Measurements from ENCODE around the gene PNLIPRP3. TPM values are rescaled to one million over a fixed set of nuclear protein-coding genes. Genes with fewer than 3 reads are reported as not detected.

The PNLIPRP3 gene
- total and polyA plus RNA-seq, 10 of the 15 experiments (the other 5 are each of a cell fraction or from before 2014, with no cell fraction given), result 0.03 TPM; not detected in 9

GRCh38 chr10:116382290-116382689 is 45.4 kb upstream of the PNLIPRP3 start:
- DNase-seq (ENCODE audit: low read depth, low spot score), result no peak
- ChIA-PET POLR2A (no interaction called here), SMC1A (ENCODE audit: uncharacterized antibody, unreplicated experiment) (no interaction called here), CTCF (no interaction called here), RAD21 (ENCODE audit: unreplicated experiment) (no interaction called here)
- no peak for ATAC-seq
- no peaks in the 10 kb centered on the region for H3K79me2 ChIP-seq (ENCODE audit: control insufficient read depth, insufficient read depth, low read length)
- H3K36me3 ChIP-seq (ENCODE audit: control insufficient read depth in 2 of 2, insufficient read depth in 2 of 2, low read length in 1 of 2), result no peaks in the 10 kb centered on the region
- H3K9me3 ChIP-seq (replicated peaks; ENCODE audit: control insufficient read depth, insufficient read depth, low read length), result no peaks in the 10 kb centered on the region
- H2AFZ ChIP-seq (ENCODE audit: control insufficient read depth, low read depth, low read length), result no peak overlapping the region
- H3K27ac ChIP-seq (ENCODE audit: control insufficient read depth, insufficient read depth), result no peak overlapping the region
- no peak for FAIRE-seq
- H3K4me2 ChIP-seq (ENCODE audit: control insufficient read depth, insufficient read depth), result no peak overlapping the region
- no peaks in the 10 kb centered on the region for H3K4me1 ChIP-seq (ENCODE audit: control insufficient read depth, insufficient read depth, low read length)
- intact Hi-C loops (cut with micrococcal nuclease; ENCODE audit: unreplicated experiment) (no loop called here), in situ Hi-C loops (cut with MboI) (no loop called here)
- H4K20me1 ChIP-seq (ENCODE audit: control insufficient read depth, insufficient read depth), result no peaks in the 10 kb centered on the region
- no peak overlapping the region for H3K9ac ChIP-seq (ENCODE audit: control insufficient read depth, insufficient read depth, low read length)
- TF ChIP-seq KDM1A (IDR thresholded peaks at IDR 0.05; ENCODE audit: borderline replicate concordance), result no peak
- TF ChIP-seq ZNF207 (IDR thresholded peaks at IDR 0.05; ENCODE audit: borderline replicate concordance), result no peak
- TF ChIP-seq SMAD5 (IDR thresholded peaks at IDR 0.05; ENCODE audit: low read depth), result no peak
- no peak for TF ChIP-seq STAT1 (conservative IDR thresholded peaks at IDR 0.05)
- no peak for TF ChIP-seq KAT2A (conservative IDR thresholded peaks at IDR 0.05; ENCODE audit: control insufficient read depth, low read depth, low read length)
- TF ChIP-seq PRDM15 (CRISPR knock-in tag; IDR thresholded peaks at IDR 0.05), result no peak
- TF ChIP-seq SRF (IDR thresholded peaks at IDR 0.05; ENCODE audit: low read depth in 2 of 2, low read length in 2 of 2), result no peak
- TF ChIP-seq, protein P1, sequence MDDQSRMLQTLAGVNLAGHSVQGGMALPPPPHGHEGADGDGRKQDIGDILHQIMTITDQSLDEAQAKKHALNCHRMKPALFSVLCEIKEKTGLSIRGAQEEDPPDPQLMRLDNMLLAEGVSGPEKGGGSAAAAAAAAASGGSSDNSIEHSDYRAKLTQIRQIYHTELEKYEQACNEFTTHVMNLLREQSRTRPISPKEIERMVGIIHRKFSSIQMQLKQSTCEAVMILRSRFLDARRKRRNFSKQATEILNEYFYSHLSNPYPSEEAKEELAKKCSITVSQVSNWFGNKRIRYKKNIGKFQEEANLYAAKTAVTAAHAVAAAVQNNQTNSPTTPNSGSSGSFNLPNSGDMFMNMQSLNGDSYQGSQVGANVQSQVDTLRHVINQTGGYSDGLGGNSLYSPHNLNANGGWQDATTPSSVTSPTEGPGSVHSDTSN (IDR thresholded peaks at IDR 0.05; ENCODE audit: insufficient replicate concordance, low read depth, low read length), result no peak
- no peak for TF ChIP-seq TARDBP (IDR thresholded peaks at IDR 0.05; ENCODE audit: borderline replicate concordance)
- TF ChIP-seq, protein P2, sequence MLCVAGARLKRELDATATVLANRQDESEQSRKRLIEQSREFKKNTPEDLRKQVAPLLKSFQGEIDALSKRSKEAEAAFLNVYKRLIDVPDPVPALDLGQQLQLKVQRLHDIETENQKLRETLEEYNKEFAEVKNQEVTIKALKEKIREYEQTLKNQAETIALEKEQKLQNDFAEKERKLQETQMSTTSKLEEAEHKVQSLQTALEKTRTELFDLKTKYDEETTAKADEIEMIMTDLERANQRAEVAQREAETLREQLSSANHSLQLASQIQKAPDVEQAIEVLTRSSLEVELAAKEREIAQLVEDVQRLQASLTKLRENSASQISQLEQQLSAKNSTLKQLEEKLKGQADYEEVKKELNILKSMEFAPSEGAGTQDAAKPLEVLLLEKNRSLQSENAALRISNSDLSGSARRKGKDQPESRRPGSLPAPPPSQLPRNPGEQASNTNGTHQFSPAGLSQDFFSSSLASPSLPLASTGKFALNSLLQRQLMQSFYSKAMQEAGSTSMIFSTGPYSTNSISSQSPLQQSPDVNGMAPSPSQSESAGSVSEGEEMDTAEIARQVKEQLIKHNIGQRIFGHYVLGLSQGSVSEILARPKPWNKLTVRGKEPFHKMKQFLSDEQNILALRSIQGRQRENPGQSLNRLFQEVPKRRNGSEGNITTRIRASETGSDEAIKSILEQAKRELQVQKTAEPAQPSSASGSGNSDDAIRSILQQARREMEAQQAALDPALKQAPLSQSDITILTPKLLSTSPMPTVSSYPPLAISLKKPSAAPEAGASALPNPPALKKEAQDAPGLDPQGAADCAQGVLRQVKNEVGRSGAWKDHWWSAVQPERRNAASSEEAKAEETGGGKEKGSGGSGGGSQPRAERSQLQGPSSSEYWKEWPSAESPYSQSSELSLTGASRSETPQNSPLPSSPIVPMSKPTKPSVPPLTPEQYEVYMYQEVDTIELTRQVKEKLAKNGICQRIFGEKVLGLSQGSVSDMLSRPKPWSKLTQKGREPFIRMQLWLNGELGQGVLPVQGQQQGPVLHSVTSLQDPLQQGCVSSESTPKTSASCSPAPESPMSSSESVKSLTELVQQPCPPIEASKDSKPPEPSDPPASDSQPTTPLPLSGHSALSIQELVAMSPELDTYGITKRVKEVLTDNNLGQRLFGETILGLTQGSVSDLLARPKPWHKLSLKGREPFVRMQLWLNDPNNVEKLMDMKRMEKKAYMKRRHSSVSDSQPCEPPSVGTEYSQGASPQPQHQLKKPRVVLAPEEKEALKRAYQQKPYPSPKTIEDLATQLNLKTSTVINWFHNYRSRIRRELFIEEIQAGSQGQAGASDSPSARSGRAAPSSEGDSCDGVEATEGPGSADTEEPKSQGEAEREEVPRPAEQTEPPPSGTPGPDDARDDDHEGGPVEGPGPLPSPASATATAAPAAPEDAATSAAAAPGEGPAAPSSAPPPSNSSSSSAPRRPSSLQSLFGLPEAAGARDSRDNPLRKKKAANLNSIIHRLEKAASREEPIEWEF (IDR thresholded peaks at IDR 0.05; ENCODE audit: insufficient replicate concordance, low read depth, low read length), result no peak
- 24% methylated on average over 5 of the region's 5 CpGs for WGBS (ENCODE audit: insufficient coverage, insufficient replicate concordance, low lambda C conversion rate, missing lambda C conversion rate)
- no TSS peak for BruUV-seq (replicated peaks)
- H3K27me3 ChIP-seq (replicated peaks in 1 of 2; ENCODE audit: control insufficient read depth in 2 of 2, insufficient read depth in 2 of 2, low read length in 1 of 2), result no peaks in the 10 kb centered on the region; a peak in 1 of 4 replicates
- no peak overlapping the region for H3K4me3 ChIP-seq
